Hippocampal formation (tissue), 2 donors: ENCODE data around the gene KIRREL3.

Experiments
- DNase-seq, 2 donors: peaks; one replicate each; lab custom pipeline; 2025; lab: John Stamatoyannopoulos, UW

Gene KIRREL3

GRCh38 chr11:126830216-126830806 lies 170.3 kb downstream of the KIRREL3 start:
- DNase-seq = no peak

GRCh38 chr11:126829716-126830115 lies 170.9 kb downstream of the KIRREL3 start:
- DNase-seq = no peak

GRCh38 chr11:126824035-126824607 lies 176.4 kb downstream of the KIRREL3 start:
- DNase-seq = no peak

GRCh38 chr11:126823274-126823673 lies 177.3 kb downstream of the KIRREL3 start:
- DNase-seq = no peak

- no peak for DNase-seq
Observed at GRCh38 chr11:126821827-126822226, 178.7 kb downstream of the KIRREL3 start.

- DNase-seq = no peak
Observed at GRCh38 chr11:126819194-126819593, 181.4 kb downstream of the KIRREL3 start.

GRCh38 chr11:126817523-126818450 lies 182.8 kb downstream of the KIRREL3 start:
- no peak for DNase-seq

- DNase-seq = no peak
Observed at GRCh38 chr11:126817096-126817495, 183.5 kb downstream of the KIRREL3 start.

GRCh38 chr11:126816645-126817044 lies 183.9 kb downstream of the KIRREL3 start:
- no peak for DNase-seq

GRCh38 chr11:126815111-126815510 lies 185.5 kb downstream of the KIRREL3 start:
- no peak for DNase-seq

- no peak for DNase-seq
Observed at GRCh38 chr11:126810776-126811175, 189.8 kb downstream of the KIRREL3 start.

- DNase-seq = no peak
Observed at GRCh38 chr11:126809514-126810289, 190.9 kb downstream of the KIRREL3 start.

GRCh38 chr11:126808836-126809235 lies 191.7 kb downstream of the KIRREL3 start:
- peak; percentile 44 to 81 for DNase-seq

- DNase-seq = no peak
Observed at GRCh38 chr11:126808296-126808695, 192.3 kb downstream of the KIRREL3 start.

- no peak for DNase-seq
Observed at GRCh38 chr11:126805870-126806269, 194.7 kb downstream of the KIRREL3 start.

- no peak for DNase-seq
Observed at GRCh38 chr11:126804363-126804762, 196.2 kb downstream of the KIRREL3 start.

- no peak for DNase-seq
Observed at GRCh38 chr11:126800009-126800408, 200.6 kb downstream of the KIRREL3 start.

GRCh38 chr11:126797457-126798169 lies 203.0 kb downstream of the KIRREL3 start:
- DNase-seq = no peak

GRCh38 chr11:126793596-126793995 lies 207.0 kb downstream of the KIRREL3 start:
- DNase-seq = no peak

- no peak for DNase-seq
Observed at GRCh38 chr11:126791991-126792390, 208.6 kb downstream of the KIRREL3 start.

- no peak for DNase-seq
Observed at GRCh38 chr11:126791446-126791845, 209.1 kb downstream of the KIRREL3 start.
